Stomach smooth muscle (tissue), 2 donors: ENCODE data around the gene MBTPS1.

Experiments
- H3K27ac ChIP-seq: one replicate; pipeline ENCODE4 v1.7.0; 2013; ENCODE audit warnings: mild to moderate bottlenecking, low read length, inconsistent platforms
- H3K27me3 ChIP-seq, 2 donors: one replicate each; pipeline ENCODE4 v1.7.0; 2013; ENCODE audit warnings: low read length in 2 of 2; ENCODE audit not compliant: insufficient read depth in 2 of 2, control insufficient read depth in 1 of 2
- H3K36me3 ChIP-seq, 2 donors: one replicate each; pipeline ENCODE4 v1.7.0; 2013; ENCODE audit warnings: low read length in 2 of 2; ENCODE audit not compliant: control insufficient read depth in 2 of 2, insufficient read depth in 2 of 2
- H3K4me1 ChIP-seq: one replicate; pipeline ENCODE4 v1.7.0; 2013; ENCODE audit warnings: low read length; ENCODE audit not compliant: control insufficient read depth, insufficient read depth
- H3K4me3 ChIP-seq, 2 donors: one replicate each; pipeline ENCODE4 v1.7.0; 2013; ENCODE audit warnings: low read length in 2 of 2
- H3K9ac ChIP-seq, 2 donors: one replicate each; pipeline ENCODE4 v1.7.0; 2013; ENCODE audit warnings: low read length in 2 of 2, mild to moderate bottlenecking in 1 of 2
- H3K9me3 ChIP-seq, 2 donors: one replicate each; pipeline ENCODE4 v1.7.0; 2013; ENCODE audit warnings: low read length in 2 of 2; ENCODE audit not compliant: control insufficient read depth in 2 of 2
- donor health status: healthy.
- donor health status: Pancreatic carcinoma.

MBTPS1 gene

GRCh38 chr16:84059946-84060901, 56.5 kb downstream of the MBTPS1 start:
- H3K4me3 ChIP-seq, result no peak overlapping the region
- no peak overlapping the region for H3K27ac ChIP-seq
- peaks cover 11% of the 10 kb centered on the region for H3K4me1 ChIP-seq
- H3K9me3 ChIP-seq, result no peaks in the 10 kb centered on the region
- H3K27me3 ChIP-seq, result no peaks in the 10 kb centered on the region
- H3K9ac ChIP-seq, result no peak overlapping the region
- peaks cover 54 to 63% of the 10 kb centered on the region in 2 donors for H3K36me3 ChIP-seq

- Histone ChIP-seq H3K36me3 (peaks cover 53 to 74% of the 10 kb centered on the region in 2 donors), H3K9me3 (no peaks in the 10 kb centered on the region), H3K27ac (no peak overlapping the region), H3K9ac (no peak overlapping the region), H3K4me3 (no peak overlapping the region), H3K27me3 (no peaks in the 10 kb centered on the region), H3K4me1 (peaks cover 11% of the 10 kb centered on the region)
Measured at GRCh38 chr16:84059111-84059510, 57.6 kb downstream of the MBTPS1 start.

GRCh38 chr16:84058664-84059063, 58.1 kb downstream of the MBTPS1 start:
- H3K4me1 ChIP-seq, result peaks cover 11% of the 10 kb centered on the region
- no peaks in the 10 kb centered on the region for H3K27me3 ChIP-seq
- no peaks in the 10 kb centered on the region for H3K9me3 ChIP-seq
- peaks cover 57 to 77% of the 10 kb centered on the region in 2 donors for H3K36me3 ChIP-seq
- H3K9ac ChIP-seq, result no peak overlapping the region
- no peak overlapping the region for H3K27ac ChIP-seq
- H3K4me3 ChIP-seq, result no peak overlapping the region

- Histone ChIP-seq H3K9ac (no peak overlapping the region), H3K27ac (no peak overlapping the region), H3K4me1 (peaks cover 11% of the 10 kb centered on the region), H3K36me3 (peaks cover 61 to 80% of the 10 kb centered on the region in 2 donors), H3K27me3 (no peaks in the 10 kb centered on the region), H3K4me3 (no peak overlapping the region), H3K9me3 (no peaks in the 10 kb centered on the region)
Measured at GRCh38 chr16:84058211-84058610, 58.5 kb downstream of the MBTPS1 start.

GRCh38 chr16:84056933-84057332, 59.8 kb downstream of the MBTPS1 start:
- Histone ChIP-seq H3K4me3 (no peak overlapping the region), H3K9me3 (no peaks in the 10 kb centered on the region), H3K36me3 (peaks cover 64 to 76% of the 10 kb centered on the region in 2 donors), H3K4me1 (peaks cover 11% of the 10 kb centered on the region), H3K27me3 (no peaks in the 10 kb centered on the region), H3K9ac (no peak overlapping the region), H3K27ac (no peak overlapping the region)

- H3K27ac ChIP-seq, result peak overlapping the region; percentile 18
- H3K9ac ChIP-seq, result no peak overlapping the region
- H3K9me3 ChIP-seq, result no peaks in the 10 kb centered on the region
- no peak overlapping the region for H3K4me3 ChIP-seq
- peaks cover 56 to 68% of the 10 kb centered on the region in 2 donors for H3K36me3 ChIP-seq
- H3K4me1 ChIP-seq, result peaks cover 11% of the 10 kb centered on the region
- no peaks in the 10 kb centered on the region for H3K27me3 ChIP-seq
Measured at GRCh38 chr16:84055801-84056634, 60.7 kb downstream of the MBTPS1 start.

- H3K4me3 ChIP-seq, result no peak overlapping the region
- H3K9ac ChIP-seq, result peak overlapping the region in 1 of 2 donors; percentile 47
- H3K4me1 ChIP-seq, result peaks cover 11% of the 10 kb centered on the region
- H3K27ac ChIP-seq, result peak overlapping the region; percentile 18
- H3K36me3 ChIP-seq, result peaks cover 53 to 65% of the 10 kb centered on the region in 2 donors
- H3K27me3 ChIP-seq, result no peaks in the 10 kb centered on the region
- H3K9me3 ChIP-seq, result no peaks in the 10 kb centered on the region
Measured at GRCh38 chr16:84055366-84055765, 61.4 kb downstream of the MBTPS1 start.

GRCh38 chr16:84054916-84055315, 61.8 kb downstream of the MBTPS1 start:
- Histone ChIP-seq H3K4me3 (no peak overlapping the region), H3K36me3 (peaks cover 52 to 61% of the 10 kb centered on the region in 2 donors), H3K4me1 (peaks cover 11% of the 10 kb centered on the region), H3K9ac (no peak overlapping the region), H3K27me3 (no peaks in the 10 kb centered on the region), H3K9me3 (no peaks in the 10 kb centered on the region), H3K27ac (peak overlapping the region; percentile 18)

- Histone ChIP-seq H3K4me1 (peaks cover 11% of the 10 kb centered on the region), H3K27ac (no peak overlapping the region), H3K9ac (no peak overlapping the region), H3K9me3 (no peaks in the 10 kb centered on the region), H3K36me3 (peaks cover 51 to 61% of the 10 kb centered on the region in 2 donors), H3K27me3 (no peaks in the 10 kb centered on the region), H3K4me3 (no peak overlapping the region)
Measured at GRCh38 chr16:84054271-84054670, 62.5 kb downstream of the MBTPS1 start.

- Histone ChIP-seq H3K27me3 (no peaks in the 10 kb centered on the region), H3K4me3 (no peak overlapping the region), H3K4me1 (peaks cover 11% of the 10 kb centered on the region), H3K27ac (no peak overlapping the region), H3K9me3 (no peaks in the 10 kb centered on the region), H3K9ac (no peak overlapping the region), H3K36me3 (peaks cover 42 to 56% of the 10 kb centered on the region in 2 donors)
Measured at GRCh38 chr16:84053237-84053636, 63.5 kb downstream of the MBTPS1 start.
